K562 (cell line): Measurements from ENCODE around the gene EMC10. TPM values are rescaled to one million over a fixed set of nuclear protein-coding genes. Genes with fewer than 3 reads are reported as not detected.

ENCODE experiments used
- CC2D1A ChIP-seq: fragments of 450-650 bp; IDR thresholded peaks from 2 replicates; pipeline ENCODE4 v1.6.1; 2017; ENCODE audit warnings: mild to moderate bottlenecking
- CHD1 ChIP-seq: fragments of 200-600 bp; sonication (generic); IDR thresholded peaks from one replicate; pipeline ENCODE4 v1.6.1; 2012; ENCODE audit warnings: mild to moderate bottlenecking, moderate library complexity, low read length, inconsistent platforms
- DACH1 ChIP-seq: fragments of 450-650 bp; IDR thresholded peaks from 2 replicates; pipeline ENCODE4 v1.6.1; 2018; ENCODE audit not compliant: partially characterized antibody
- DNMT1 ChIP-seq: fragments of 450-650 bp; IDR thresholded peaks from 2 replicates; pipeline ENCODE4 v1.6.1; 2016; ENCODE audit warnings: antibody characterized with exemption, mild to moderate bottlenecking
- FOXJ2 ChIP-seq: fragments of 200-800 bp; sonication (Bioruptor generic); IDR thresholded peaks from 2 replicates; pipeline ENCODE4 v1.6.1; 2016; ENCODE audit warnings: missing genetic modification characterization, missing compliant biosample characterization
- FUS ChIP-seq: fragments of 200-400 bp; formaldehyde crosslinking; optimal IDR thresholded peaks from 2 replicates; pipeline ENCODE3; 2017; ENCODE audit warnings: low read depth, low read length
- GABPB1 ChIP-seq: sonication (generic); formaldehyde crosslinking; IDR thresholded peaks from 2 replicates; pipeline ENCODE4 v1.8.0; 2022; ENCODE audit warnings: mild to moderate bottlenecking, missing genetic modification reagents
- HDAC2 ChIP-seq: fragments of 450-650 bp; IDR thresholded peaks from 2 replicates; pipeline ENCODE4 v1.6.1; 2016; ENCODE audit warnings: mild to moderate bottlenecking
- HEY1 ChIP-seq: fragments of 250-450 bp; sonication (Bioruptor Pico); IDR thresholded peaks from 2 replicates; pipeline ENCODE4 v1.5.0; 2020; ENCODE audit warnings: mild to moderate bottlenecking, moderate library complexity, borderline replicate concordance
- HMGN3 ChIP-seq: IDR thresholded peaks from 2 replicates; pipeline ENCODE4 v1.6.1; 2011; ENCODE audit warnings: borderline replicate concordance, low read depth, mild to moderate bottlenecking, mixed read lengths, low read length; ENCODE audit not compliant: insufficient read length; ENCODE audit errors: extremely low read depth
- L3MBTL2 ChIP-seq: fragments of 450-650 bp; IDR thresholded peaks from 2 replicates; pipeline ENCODE4 v1.6.1; 2016; ENCODE audit warnings: mild to moderate bottlenecking, moderate library complexity
- MBD1 ChIP-seq: fragments of 250-450 bp; sonication (Bioruptor Pico); IDR thresholded peaks from 2 replicates; pipeline ENCODE4 v1.8.0; 2022; ENCODE audit warnings: inconsistent platforms
- NFIC ChIP-seq: fragments of 450-650 bp; IDR thresholded peaks from 2 replicates; pipeline ENCODE4 v1.6.1; 2017; ENCODE audit warnings: mild to moderate bottlenecking, inconsistent platforms
- NKRF ChIP-seq: fragments of 450-650 bp; IDR thresholded peaks from 2 replicates; pipeline ENCODE4 v1.6.1; 2016; ENCODE audit warnings: borderline replicate concordance
- PHF8 ChIP-seq: fragments of 200-600 bp; sonication (generic); IDR thresholded peaks from 2 replicates; pipeline ENCODE4 v1.6.1; 2012; ENCODE audit warnings: mixed run types, mild to moderate bottlenecking, inconsistent platforms, low read length, moderate library complexity, borderline replicate concordance
- PTBP1 ChIP-seq: fragments of 200-400 bp; formaldehyde crosslinking; IDR thresholded peaks from 2 replicates; pipeline ENCODE4 v1.6.1; 2017; ENCODE audit warnings: low read depth, low read length
- RNF2 ChIP-seq: sonication (generic); IDR thresholded peaks from 2 replicates; pipeline ENCODE4 v1.6.1; 2016
- SIX5 ChIP-seq, 2 experiments: IDR thresholded peaks; 2 replicates each; pipeline ENCODE4 v1.6.1; 2011; ENCODE audit warnings: low read length in 2 of 2, borderline replicate concordance in 1 of 2, low read depth in 1 of 2, mild to moderate bottlenecking in 1 of 2, moderate library complexity in 1 of 2; ENCODE audit not compliant: insufficient read depth in 1 of 2
- SRF ChIP-seq, 2 experiments: fragments of 250-450, 450-650 bp in 1 of 2; sonication (Bioruptor Pico) in 1 of 2; sonication (generic) in 1 of 2; formaldehyde crosslinking; IDR thresholded peaks; 2 replicates each; pipeline versions ENCODE4 v1.5.0 to v1.5.1; 2020 to 2022; ENCODE audit warnings: mild to moderate bottlenecking in 1 of 2, missing genetic modification reagents in 1 of 2
- TAL1 ChIP-seq: fragments of 450-650 bp; IDR thresholded peaks from 2 replicates; pipeline ENCODE4 v1.6.1; 2016; ENCODE audit warnings: mild to moderate bottlenecking
- TFAM ChIP-seq: fragments of 250-450 bp; sonication (Bioruptor Pico); conservative IDR thresholded peaks from 2 replicates; pipeline ENCODE4 v1.5.0; 2021; ENCODE audit warnings: mild to moderate bottlenecking, moderate library complexity
- ZBTB1 ChIP-seq: sonication (generic); formaldehyde crosslinking; IDR thresholded peaks from 2 replicates; pipeline ENCODE4 v1.8.1; 2023; ENCODE audit warnings: missing genetic modification reagents, low read depth, mild to moderate bottlenecking, borderline replicate concordance
- ZBTB26 ChIP-seq: fragments of 450-650 bp; formaldehyde crosslinking; IDR thresholded peaks from 2 replicates; pipeline ENCODE4 v1.4.0; 2022; ENCODE audit warnings: missing genetic modification characterization
- ZNF212 ChIP-seq: fragments of 450-650 bp; formaldehyde crosslinking; IDR thresholded peaks from 2 replicates; pipeline ENCODE4 v1.4.0; 2020; ENCODE audit warnings: mild to moderate bottlenecking
- ZNF384 ChIP-seq: IDR thresholded peaks from 2 replicates; pipeline ENCODE4 v1.6.1; 2012; ENCODE audit warnings: low read depth, low read length, improper control_type of control experiment
- polyA plus RNA-seq, 8 experiments: library from polyadenylated mRNA; depleted of rRNA in 4 of 8; stranded (reverse) in 5 of 8; unstranded in 3 of 8; fragments of >200 nt; fragmentation: Nextera tagmentation in 2 of 8; fragmentation: Illumina TruSeq in 1 of 8; extraction: Ambion mirVana in 2 of 8; extraction: Trizol in 1 of 8; gene quantifications; 2 replicates each; pipeline versions ENCODE4 v1.2.1 to v1.2.3, GENCODE V29; 2011 to 2014; ENCODE audit warnings: inconsistent platforms in 1 of 8, missing spikeins in 1 of 8
- total RNA-seq, 7 experiments: library from RNA; depleted of rRNA in 6 of 7; stranded (reverse); fragments of >200 nt in 6 of 7; fragmentation: Illumina TruSeq in 2 of 7; extraction: Trizol in 2 of 7; gene quantifications; 2 replicates each; pipeline versions ENCODE4 v1.2.1 to v1.2.3, GENCODE V29; 2011 to 2021; ENCODE audit warnings: low replicate concordance in 1 of 7

EMC10 gene
- total and polyA plus RNA-seq, 9 of the 15 experiments (the other 6 are each of a cell fraction or from before 2014, with no cell fraction given), result 1.4 to 46.0 (median 13.1) TPM

GRCh38 chr19:50511069-50511822 is 34.9 kb downstream of the EMC10 start, which contains the start of gene JOSD2 (continued):
- TF ChIP-seq ZBTB26, result peak; percentile 93
- TF ChIP-seq CHD1, result no peak
- no peak for TF ChIP-seq ZNF212 (CRISPR knock-in tag)
- TF ChIP-seq GABPB1 (CRISPR knock-in tag), result peak; percentile 99
- TF ChIP-seq HEY1 (CRISPR knock-in tag), result peak; percentile 60; the same call in 1 of the 2 replicates
- no peak for TF ChIP-seq DACH1
- 0 out of 2 replicates have a peak, but pooled peaks have one; percentile 16 for TF ChIP-seq CC2D1A
- no peak for TF ChIP-seq TAL1
- TF ChIP-seq FUS, result peak; percentile 73
- TF ChIP-seq HMGN3, result peak; percentile 82
- TF ChIP-seq DNMT1, result no peak
- TF ChIP-seq SRF (CRISPR knock-in tag; IDR thresholded peaks at IDR 0.05), result peak in 1 of 2 experiments; percentile 87; a peak in 1 of 4 replicates
- TF ChIP-seq PTBP1, result no peak
- peak; percentile 93 for TF ChIP-seq L3MBTL2
- no peak for TF ChIP-seq MBD1 (CRISPR knock-in tag)
- peak; percentile 21; the same call in 1 of the 2 replicates for TF ChIP-seq NKRF
- TF ChIP-seq SIX5 (IDR thresholded peaks at IDR 0.05; ENCODE audit: borderline replicate concordance in 1 of 2, insufficient read depth in 1 of 2, low read depth in 1 of 2, low read length in 2 of 2), result peak; percentile 90 to 92
- TF ChIP-seq ZNF384, result no peak
- TF ChIP-seq FOXJ2 (tag), result 0 out of 2 replicates have a peak, but pooled peaks have one; percentile 60
- TF ChIP-seq HDAC2, result 0 out of 2 replicates have a peak, but pooled peaks have one; percentile 16
- TF ChIP-seq ZBTB1 (CRISPR knock-in tag), result no peak
- TF ChIP-seq NFIC, result peak; percentile 62
- TF ChIP-seq RNF2, result peak; percentile 76; the same call in 1 of the 2 replicates
- TF ChIP-seq PHF8, result peak; percentile 76; the same call in 1 of the 2 replicates
- TF ChIP-seq TFAM (CRISPR knock-in tag), result no peak
